HG02870 (cell line): Measurements from ENCODE around the gene CNTNAP2.
"Not testable (repeated sequence)": the region's sequence is repeated elsewhere in the genome, so short reads cannot be mapped to it uniquely, and the experiment has no call there.

ENCODE experiments used
- ATAC-seq: cut with Tn5 transposase; IDR thresholded peaks from one replicate; pipeline ENCODE4 v1.9.1; 2021; ENCODE audit warnings: mild to moderate bottlenecking, moderate library complexity; ENCODE audit not compliant: unreplicated experiment

Gene CNTNAP2

DNA sequence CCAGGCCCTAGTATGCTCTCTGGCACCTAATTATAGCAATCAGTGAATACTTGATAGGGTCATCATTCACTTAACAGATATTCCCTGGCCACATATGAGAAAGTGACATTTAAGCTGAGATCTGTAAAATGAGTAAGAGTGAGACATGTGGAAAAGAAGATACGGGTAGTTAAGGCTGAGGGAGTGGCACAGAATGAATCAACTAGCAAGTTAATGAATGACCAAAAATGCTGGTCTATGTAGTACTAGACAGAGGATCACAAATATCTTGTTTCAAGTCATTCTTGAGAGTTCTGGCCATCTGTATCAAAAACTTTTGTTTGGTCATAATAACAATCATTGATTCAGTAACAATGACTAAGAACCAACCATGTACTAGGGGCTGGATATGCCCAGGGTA, 954.9 kb downstream of the CNTNAP2 start:
- ATAC-seq: no peak

DNA sequence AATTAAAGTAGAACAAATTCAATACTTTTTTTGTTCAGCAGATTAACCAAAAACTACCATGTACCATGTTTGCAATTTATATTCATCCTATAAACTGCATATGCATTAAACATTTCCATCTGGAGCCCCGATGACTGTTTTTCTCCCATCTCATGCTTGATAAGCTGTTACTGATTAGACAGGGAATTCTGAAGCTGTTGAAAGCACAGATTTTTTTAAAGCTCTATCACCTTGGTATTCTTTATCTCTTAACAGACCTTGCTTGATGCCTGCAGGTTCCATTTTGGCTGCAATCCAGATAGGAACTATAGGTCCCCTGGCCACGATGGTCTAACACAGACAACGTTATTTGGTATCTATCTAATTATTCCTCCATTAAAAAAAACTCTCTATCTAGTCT, 961.7 kb downstream of the CNTNAP2 start:
- no peak for ATAC-seq

DNA sequence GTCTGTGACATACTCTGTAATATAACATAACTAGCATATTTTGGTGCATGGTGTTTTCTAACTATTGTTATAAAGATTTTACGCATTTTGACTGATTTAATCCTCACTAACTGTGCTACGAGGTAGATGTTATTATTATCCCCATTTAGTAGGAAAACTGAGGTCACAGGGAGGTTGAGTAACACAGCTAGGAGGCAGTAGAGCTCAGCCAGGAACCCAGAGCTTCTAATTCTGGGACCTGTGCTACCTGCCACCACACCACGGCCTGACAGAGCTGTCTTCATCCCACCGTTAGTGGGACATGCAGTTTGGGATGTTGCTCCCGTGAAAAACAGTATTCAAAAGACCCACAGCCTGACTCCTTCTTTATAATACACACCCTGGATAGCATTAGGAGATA, 962.5 kb downstream of the CNTNAP2 start:
- no peak for ATAC-seq

DNA sequence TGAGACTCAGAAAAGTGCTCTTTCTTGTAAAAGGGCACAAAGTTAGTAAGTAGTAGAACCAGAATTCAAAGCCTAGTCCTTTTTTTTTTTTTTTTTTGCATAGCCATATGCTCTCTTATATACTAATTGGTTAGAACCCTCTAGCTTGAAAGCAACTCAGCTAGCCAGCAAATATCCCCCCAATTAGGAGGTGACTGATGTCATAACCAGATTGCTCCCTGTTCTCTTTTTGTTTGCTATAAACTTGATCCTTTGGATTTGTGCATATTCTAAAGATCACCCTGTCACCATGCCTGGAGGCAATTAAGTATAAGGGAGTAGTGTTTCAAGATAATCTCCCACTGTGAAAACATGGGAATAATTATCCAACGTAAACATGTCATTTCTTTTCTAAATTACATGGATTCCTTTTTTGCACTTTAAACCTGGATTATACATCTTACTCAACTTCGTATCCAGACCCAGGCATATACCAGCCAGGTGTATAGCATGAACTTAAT, 963.4 kb downstream of the CNTNAP2 start:
- ATAC-seq: no peak

DNA sequence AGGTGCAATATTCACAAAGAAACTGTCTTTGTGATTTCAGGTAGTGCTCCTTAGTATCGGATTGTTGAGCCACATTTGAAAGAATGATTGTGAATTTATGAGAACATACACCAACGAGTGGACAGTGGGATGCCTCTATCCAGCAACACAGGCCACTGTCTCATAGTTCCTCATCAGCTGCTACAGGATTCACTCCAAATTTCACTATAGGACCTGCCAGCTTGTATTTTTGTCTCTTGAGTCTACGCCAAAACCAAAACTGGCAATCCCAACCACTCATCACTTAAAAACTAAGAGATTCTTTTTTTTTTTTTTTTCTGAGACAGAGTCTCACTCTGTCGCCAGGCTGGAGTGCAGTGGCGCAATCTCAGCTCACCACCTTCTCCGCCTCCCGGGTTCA, 964.5 kb downstream of the CNTNAP2 start:
- no peak for ATAC-seq

DNA sequence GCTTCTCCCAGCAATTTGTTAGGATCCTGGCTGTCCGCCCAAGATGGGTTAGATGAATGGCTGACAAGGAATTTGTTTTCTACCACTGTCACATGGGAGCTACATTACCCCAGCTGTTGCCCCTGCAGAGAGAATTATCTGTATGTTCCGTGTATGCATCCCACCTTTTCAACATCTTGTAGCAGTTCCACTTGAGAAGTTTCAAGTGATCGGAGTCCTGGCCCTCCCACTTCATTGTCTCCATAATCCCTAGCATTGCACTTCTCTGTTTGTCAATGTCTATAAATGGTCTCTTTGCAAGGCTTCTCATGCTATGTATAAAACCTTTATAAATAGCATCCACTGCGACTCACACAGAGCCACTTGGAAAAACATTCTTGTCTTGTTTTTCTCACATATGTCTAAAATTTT, 972.5 kb downstream of the CNTNAP2 start:
- no peak for ATAC-seq

DNA sequence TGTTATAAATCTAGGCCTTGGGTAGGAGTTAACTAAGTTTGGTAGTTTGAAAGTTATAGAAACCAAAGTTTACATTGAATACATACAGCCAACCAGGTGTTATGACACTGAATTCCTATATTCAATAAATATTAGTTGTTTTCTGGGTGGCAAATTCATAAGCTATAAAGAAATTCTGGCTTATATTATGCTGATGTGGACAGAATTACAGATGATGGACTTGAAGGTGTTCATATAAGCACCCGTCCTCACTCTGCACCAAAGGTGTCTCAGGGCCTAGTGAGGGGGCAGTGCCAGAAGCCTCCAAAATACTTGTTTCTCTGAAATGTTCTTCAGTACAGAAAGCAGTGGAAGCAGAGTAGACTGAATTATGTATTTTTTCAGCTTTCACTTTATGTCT, 973.0 kb downstream of the CNTNAP2 start:
- no peak for ATAC-seq

DNA sequence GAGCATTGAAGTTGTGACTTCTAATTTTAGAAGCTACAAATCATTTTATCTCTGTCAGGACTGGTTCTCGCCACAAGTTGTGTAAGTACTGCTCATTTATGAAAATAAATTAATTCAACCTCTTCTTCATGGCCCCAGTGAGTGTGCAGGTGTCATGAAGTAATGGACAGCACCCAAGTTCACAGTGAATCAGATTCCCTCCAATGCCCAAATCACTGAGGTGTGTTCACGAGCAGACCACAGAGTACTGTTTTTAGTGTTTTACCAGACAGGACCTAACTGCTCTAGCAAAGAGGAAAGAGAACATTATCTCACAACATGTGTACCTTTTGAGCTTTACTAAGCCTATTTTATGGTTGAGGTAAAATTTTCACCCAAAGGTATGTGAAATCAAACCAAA, 980.0 kb downstream of the CNTNAP2 start:
- peak; percentile 55 for ATAC-seq

DNA sequence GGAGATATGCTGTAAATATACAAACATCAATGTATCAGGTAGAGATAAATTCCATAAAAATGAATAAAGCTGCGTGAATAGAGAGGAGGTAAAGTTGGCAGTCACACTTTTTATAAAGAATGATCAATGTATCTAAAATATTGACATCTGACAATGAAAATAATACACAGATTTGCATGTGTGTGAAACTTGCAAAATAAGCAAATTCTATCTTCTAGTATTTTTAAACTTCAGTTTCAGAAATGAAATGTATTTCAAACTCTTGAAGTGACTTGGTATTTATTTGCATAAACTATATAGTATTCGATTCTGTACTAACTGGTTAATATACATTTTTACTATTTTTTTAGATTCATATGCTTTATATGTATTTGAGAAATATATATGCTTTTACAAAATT, 986.6 kb downstream of the CNTNAP2 start:
- ATAC-seq: no peak

DNA sequence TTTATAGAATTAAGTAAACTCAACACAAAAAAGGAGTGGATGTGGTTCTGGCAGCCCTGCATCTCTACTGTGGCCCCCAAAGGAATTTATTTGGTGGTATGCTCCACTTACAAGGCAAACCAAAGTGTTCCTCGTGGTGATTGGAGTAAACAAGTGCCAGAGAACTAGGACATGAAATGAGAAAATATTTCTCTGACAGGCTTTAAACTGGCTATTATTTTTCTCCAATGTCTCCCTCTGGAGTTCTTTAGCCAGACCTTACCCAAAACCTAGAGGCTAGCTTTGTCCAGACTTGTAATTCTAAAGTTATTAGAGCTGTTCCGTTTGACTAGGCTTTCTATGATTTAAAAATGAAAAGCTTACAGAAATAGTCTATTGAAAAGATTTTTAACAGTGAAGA, 990.1 kb downstream of the CNTNAP2 start:
- no peak for ATAC-seq

DNA sequence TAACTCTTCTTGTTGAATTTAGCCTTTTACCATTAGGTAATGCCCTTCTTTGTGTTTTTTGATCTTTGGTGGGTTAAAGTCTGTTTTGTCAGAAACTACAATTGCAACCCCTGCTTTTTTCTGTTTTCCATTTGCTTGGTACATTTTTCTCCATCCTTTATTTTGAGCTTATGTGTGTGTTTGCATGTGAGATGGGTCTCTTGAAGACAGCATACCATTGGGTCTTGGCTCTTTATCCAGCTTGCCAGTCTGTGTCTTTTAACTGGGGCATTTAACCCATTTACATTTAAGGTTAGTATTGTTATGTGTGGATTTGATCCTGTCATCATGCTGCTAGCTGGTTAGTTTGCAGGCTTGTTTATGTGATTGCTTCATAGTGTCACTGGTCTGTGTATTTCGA, 997.9 kb downstream of the CNTNAP2 start:
- ATAC-seq: not testable (repeated sequence)

DNA sequence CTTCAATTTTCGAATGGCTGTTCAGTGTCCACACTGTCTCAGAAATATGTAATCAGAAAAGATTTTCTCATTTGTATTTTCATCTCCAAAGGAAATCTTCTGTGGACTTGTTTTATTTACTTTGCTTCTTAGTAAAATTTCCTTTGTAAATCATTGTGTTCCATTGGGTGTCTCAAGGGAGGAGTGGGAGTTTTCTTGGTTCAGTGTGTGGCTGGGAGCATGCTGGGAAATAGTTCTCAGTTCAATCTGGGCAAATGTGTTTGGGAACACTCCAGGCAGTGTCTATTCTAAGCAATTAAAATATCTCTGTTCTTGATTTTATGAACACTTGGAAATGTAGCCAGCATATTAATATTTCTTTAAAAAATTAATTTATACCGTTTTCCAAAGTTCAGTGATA, 1019.8 kb downstream of the CNTNAP2 start:
- ATAC-seq: no peak

DNA sequence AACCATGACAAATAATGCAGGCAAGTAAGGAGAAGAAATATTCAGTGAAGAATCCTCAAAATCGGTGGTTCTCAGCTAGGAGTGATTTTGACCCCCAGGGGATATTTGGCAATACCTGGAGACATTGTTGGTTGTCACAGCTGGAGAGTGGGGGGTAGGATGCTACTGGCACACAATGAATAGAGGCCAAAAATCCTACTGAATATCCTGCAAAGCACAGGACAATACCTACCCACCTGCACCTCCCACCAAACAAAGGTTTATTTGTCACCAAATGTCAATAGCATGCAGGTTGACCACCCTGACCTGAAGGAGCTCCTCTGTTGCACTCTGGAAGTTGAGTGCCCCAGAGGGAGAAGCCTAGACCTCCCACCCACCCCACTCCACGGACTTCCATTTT, 1028.6 kb downstream of the CNTNAP2 start:
- ATAC-seq: no peak

DNA sequence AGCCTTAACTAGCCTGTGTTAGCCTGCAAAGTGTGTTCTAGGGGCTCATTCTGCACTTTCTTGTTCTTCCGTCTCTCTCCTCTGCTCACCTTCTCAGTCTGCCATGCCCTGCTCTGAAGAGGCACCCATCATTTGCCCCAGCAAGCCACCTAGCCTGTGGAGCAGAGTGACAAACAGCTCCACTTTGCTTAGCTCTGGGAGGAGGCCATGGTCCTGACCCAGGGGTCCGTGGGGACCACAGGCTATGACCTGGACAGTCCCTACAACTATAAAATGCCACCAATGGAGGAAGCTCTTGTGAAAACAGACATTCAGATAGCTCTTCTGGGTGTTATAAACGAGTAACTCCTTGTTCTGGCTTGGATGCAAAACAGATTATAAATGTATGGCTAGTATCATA, 1029.6 kb downstream of the CNTNAP2 start:
- ATAC-seq: no peak

DNA sequence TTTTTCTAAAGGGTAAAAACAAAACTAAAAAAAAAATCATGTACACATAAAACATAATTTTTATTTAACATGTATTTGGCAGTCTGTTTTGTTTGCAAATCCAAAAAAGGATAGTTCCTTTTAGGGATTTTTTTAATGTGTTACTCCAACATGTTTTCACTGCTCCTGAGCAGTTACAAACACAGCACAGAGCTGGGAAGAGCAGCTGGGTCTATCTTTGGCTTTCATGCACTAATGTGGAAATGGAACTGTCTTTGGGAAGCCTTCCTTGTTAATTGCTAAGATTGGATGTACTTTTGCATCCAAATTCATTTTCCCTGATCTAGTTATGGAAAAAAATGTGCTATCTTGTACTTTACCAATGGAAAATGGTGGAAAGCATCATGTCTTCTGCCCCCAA, 1035.1 kb downstream of the CNTNAP2 start:
- ATAC-seq: no peak

DNA sequence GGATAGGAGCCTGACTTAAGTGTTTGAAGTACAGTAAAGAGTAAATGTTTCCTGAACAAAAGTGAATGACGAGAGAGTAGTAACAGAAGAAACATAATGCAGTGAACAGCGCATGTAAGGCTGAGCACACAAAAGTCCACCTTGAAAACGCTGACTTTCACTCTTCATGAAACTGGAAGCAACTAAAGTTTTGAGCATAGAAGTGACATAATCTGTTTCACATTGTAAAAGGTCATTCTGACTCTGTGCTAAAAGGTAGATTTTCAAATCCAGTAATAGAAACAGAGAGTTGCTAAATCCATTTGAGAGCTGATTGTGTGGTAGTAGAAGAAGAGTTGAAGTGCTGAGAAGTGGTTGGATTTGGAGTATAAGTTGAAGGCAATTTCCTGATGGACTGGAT, 1037.0 kb downstream of the CNTNAP2 start:
- ATAC-seq: no peak

DNA sequence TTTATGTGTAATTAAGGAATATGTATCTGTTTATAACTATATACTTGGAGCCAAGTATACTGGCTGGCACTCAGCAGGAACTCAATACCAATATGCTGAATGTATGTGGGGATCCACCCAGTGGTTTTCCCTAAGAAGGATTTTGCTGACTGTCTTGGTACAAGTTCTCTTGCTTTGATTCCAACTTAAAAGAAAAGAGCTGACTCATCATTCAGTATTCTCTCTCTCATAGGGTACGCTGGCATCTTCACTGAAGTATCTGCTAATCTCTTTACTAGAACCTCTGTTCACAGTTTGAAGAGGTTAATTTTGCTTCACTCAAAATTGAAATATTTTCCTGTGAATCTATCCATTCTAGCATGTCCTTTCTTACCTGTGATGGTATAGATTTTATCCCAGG, 1044.8 kb downstream of the CNTNAP2 start:
- ATAC-seq: no peak

DNA sequence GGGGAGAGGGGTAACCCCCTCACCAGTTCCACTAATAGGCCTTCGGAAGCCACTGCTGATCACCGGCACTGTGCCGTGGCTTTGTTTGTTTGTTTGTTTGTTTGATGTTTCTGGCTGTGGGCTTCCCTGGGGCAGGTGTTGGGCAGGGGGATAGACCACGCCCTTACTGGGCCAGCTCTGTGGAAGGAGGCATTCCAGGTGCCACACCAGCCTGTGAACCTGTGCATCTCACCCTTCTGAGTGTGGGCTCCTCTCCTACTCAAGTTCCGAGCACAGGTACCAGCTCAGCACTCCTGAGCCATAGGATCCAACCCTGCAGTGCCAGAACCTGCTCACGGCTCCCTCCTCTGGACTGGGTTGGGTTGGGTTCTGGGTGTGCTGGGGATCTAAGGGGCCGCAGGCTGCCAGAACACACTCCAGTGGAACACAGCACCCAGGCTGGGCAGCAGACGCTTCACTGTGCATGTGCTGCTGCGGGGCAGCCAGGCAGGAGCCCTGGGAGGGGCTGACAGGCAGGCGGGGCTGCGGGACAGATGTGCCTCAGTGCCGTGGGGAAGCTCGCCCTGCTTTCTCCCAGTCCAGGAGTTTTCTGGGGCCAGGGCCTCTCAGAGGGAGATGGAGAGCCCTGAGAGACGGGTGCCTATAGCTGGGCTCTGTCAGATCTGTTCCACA, 1053.9 kb downstream of the CNTNAP2 start:
- ATAC-seq: no peak

DNA sequence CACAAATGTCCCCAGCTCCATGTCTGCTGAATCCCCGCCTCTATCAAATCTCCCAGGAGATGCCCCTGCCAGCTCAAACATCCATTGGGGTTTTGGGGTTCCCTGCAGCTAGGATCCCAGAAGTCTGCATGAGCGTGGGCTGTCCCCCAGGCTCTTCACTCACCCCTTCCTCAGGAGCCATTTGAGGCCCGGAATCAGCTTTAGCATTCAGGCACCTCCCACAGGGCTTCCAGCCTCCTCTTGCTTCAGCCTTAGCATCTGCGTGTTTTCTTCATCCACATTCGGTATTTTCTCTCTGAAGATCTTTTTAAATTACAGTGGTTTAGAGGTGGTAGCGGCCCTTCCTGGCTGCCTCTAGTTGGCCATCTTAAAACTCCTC, 1054.4 kb downstream of the CNTNAP2 start:
- ATAC-seq: no peak

DNA sequence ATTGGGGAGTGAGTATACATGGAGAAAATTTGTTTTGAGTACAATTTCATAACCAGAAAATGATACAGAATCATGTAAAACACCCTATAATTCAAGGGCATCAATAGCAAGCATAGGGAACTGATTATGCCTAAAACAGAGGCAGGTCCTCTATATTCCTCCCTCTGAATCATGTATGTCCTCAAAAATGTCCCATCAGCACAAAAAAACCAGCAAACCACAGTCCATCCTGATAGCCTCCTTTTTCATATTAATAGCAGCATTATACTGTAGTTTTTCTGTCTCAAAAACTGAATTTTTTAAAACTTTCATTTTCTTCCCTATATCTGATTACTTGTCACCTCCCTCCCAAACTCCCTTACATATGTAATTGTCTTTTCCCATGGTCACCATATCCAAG, 1057.3 kb downstream of the CNTNAP2 start:
- ATAC-seq: no peak

DNA sequence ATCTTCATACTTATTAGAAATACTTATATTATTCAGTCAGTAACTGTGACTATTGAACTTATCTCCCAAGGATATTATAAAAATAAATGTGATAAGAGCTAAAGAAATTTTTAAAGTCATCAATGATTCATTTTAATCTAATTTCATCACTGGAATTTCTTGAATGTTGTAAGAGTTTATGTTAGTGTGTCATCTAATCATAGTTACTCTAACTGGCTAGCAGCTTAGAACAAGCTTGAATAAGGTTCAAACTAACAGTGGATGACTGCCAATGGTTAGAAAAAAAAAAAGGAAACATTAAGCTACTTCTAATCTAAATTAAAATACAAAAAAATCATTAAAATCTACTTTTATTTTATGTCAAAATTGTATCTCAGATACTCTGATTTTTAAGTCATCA, 1066.3 kb downstream of the CNTNAP2 start:
- ATAC-seq: no peak

DNA sequence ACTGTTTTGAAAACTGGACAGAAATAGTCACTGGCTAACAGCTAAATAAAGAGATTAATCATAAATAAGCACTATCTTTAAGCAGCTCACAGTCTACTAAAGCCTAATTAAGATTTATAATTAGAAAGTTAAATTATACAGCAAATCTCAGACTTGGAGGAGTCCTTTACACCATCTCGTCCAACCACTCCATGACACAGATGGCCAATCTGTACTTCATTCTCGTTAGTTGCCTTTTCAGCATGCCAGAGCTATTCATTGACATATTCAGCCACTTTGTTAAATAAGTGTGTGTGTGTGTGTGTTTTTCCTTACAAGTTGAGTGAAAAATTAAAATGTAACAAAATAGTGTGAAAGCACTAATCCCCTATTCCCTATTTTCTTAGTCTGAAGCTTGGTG, 1066.7 kb downstream of the CNTNAP2 start:
- ATAC-seq: no peak

DNA sequence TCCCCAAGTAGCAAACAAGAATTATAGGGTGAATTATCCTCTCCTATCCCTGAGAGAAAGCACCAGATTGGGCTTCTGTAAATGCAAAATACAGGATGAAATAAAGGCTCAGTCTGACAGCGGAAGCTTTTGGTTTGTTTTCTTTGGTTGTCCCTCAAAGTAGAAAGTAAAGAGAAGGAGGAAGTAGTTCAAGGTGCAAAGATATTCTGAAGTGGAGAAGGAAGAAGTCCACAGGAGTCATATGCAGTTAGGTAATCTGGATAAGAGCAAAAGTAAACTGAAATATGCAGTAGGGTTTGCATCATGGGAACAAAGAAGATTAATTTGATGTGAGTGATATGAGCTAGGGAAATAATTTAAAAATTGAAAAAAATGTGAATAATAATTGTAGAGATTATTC, 1071.9 kb downstream of the CNTNAP2 start:
- no peak for ATAC-seq
